ENCODE data around the gene TNNT3.

GRCh38 chr11:1964955-1965354 lies 45.5 kb downstream of the TNNT3 start:
- TF ChIP-seq CTCF (IDR thresholded peaks at IDR 0.05) (no peak), POLR2A (IDR thresholded peaks at IDR 0.05) (no peak)

Data from uterus (tissue), 2 donors.